Smooth muscle cell (in vitro differentiated cells): ENCODE data around the gene ASTN1. TPM values are rescaled to one million over a fixed set of nuclear protein-coding genes. Genes with fewer than 3 reads are reported as not detected.
A peak's percentile ranks its signal among the peaks of the same experiment; 100 is the strongest.

ENCODE experiments used
- DNase-seq: peaks from one replicate; lab custom pipeline; 2025; ENCODE audit not compliant: unreplicated experiment; lab: John Stamatoyannopoulos, UW
- H2AFZ ChIP-seq: fragments of 200-600 bp; sonication (generic); 2 replicates; pipeline ENCODE4 v1.6.0; 2016; ENCODE audit warnings: antibody characterized with exemption, low read depth, mild to moderate bottlenecking
- H3F3A ChIP-seq: fragments of 200-600 bp; sonication (generic); 2 replicates; pipeline ENCODE4 v1.6.0; 2017; ENCODE audit warnings: antibody characterized with exemption, low read depth
- H3K27ac ChIP-seq: fragments of 200-600 bp; sonication (generic); 2 replicates; pipeline ENCODE4 v1.5.1; 2016; ENCODE audit warnings: low read depth, mild to moderate bottlenecking
- H3K27me3 ChIP-seq: fragments of 200-600 bp; sonication (generic); 2 replicates; pipeline ENCODE4 v1.6.1; 2016; ENCODE audit warnings: low read depth, mild to moderate bottlenecking
- H3K36me3 ChIP-seq: fragments of 200-600 bp; sonication (generic); 2 replicates; pipeline ENCODE4 v1.5.1; 2016; ENCODE audit warnings: low read depth
- H3K4me1 ChIP-seq: fragments of 200-600 bp; sonication (generic); 2 replicates; pipeline ENCODE4 v1.5.1; 2016; ENCODE audit warnings: low read depth
- H3K4me2 ChIP-seq: fragments of 200-600 bp; sonication (generic); 2 replicates; pipeline ENCODE4 v1.6.0; 2016; ENCODE audit warnings: mild to moderate bottlenecking
- H3K4me3 ChIP-seq: fragments of 200-600 bp; sonication (generic); 2 replicates; pipeline ENCODE4 v1.5.1; 2016; ENCODE audit warnings: mild to moderate bottlenecking
- H3K79me2 ChIP-seq: fragments of 200-600 bp; sonication (generic); 2 replicates; pipeline ENCODE4 v1.6.0; 2016; ENCODE audit warnings: low read depth, mild to moderate bottlenecking
- H3K9ac ChIP-seq: fragments of 200-600 bp; sonication (generic); 2 replicates; pipeline ENCODE4 v1.6.0; 2016; ENCODE audit warnings: low read depth
- H3K9me3 ChIP-seq: fragments of 200-600 bp; sonication (generic); replicated peaks from 2 replicates; pipeline ENCODE4 v1.5.1; 2016; ENCODE audit warnings: low read depth
- H4K20me1 ChIP-seq: fragments of 200-600 bp; sonication (generic); 2 replicates; pipeline ENCODE4 v1.6.0; 2016; ENCODE audit warnings: low read depth
- CTCF ChIP-seq: fragments of 200-600 bp; sonication (generic); IDR thresholded peaks from 2 replicates; pipeline ENCODE4 v1.5.1; 2017; ENCODE audit warnings: borderline replicate concordance, mild to moderate bottlenecking, antibody characterized with exemption; ENCODE audit not compliant: insufficient read depth, poor library complexity, severe bottlenecking
- WGBS: methylation state at CpG from one replicate; pipeline ENCODE4 v1.1.7; 2016; ENCODE audit warnings: low lambda C conversion rate; 5-methylcytosine and 5-hydroxymethylcytosine counted together
- polyA plus RNA-seq: library from polyadenylated mRNA; unstranded; fragments of >200 nt; fragmentation: Nextera tagmentation; extraction: Ambion mirVana; gene quantifications from 2 replicates; pipeline ENCODE4 v1.2.1, GENCODE V29; 2016
- total RNA-seq: library from RNA; depleted of rRNA; stranded (reverse); fragments of >200 nt; gene quantifications from 2 replicates; pipeline ENCODE4 v1.2.3, GENCODE V29; 2014

The ASTN1 gene
- total and polyA plus RNA-seq, 2 experiments from 2014 or later = 0.04 TPM; not detected in 1

DNA sequence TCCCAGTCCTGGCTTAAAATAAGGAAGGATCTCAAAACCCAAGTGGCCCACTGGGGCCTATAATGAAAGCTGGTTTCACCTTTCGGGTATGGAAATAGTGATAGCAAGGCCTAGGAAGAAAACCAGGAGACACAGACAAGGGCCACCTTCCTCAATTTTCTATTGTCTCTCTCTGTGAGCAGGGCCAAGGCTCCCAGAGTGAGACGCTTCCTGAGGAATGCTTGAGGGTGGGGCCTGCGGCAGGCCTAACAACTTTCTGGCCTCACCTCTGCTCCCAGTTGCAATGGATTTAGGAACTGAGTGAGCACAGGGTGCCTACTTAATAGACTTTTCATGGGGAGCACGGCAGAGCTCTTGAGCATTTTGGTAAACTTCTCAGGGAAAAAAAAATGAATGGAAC, 300.9 kb downstream of the ASTN1 start:
- no peak for DNase-seq
- Histone ChIP-seq H4K20me1 (no peaks in the 10 kb centered on the region), H3K4me2 (no peak overlapping the region), H3K27ac (no peak overlapping the region), H3K27me3 (peaks cover 6% of the 10 kb centered on the region), H3K4me1 (no peaks in the 10 kb centered on the region), H2AFZ (no peak overlapping the region), H3F3A (no peaks in the 10 kb centered on the region), H3K9me3 (no peaks in the 10 kb centered on the region), H3K9ac (no peak overlapping the region), H3K4me3 (no peak overlapping the region), H3K79me2 (no peaks in the 10 kb centered on the region), H3K36me3 (no peaks in the 10 kb centered on the region)
- 76% methylated on average over 4 of the region's 4 CpGs for WGBS
- no peak for TF ChIP-seq CTCF

GRCh38 chr1:176858433-176858916, 306.0 kb downstream of the ASTN1 start:
- H3K9me3 ChIP-seq = no peaks in the 10 kb centered on the region
- peak overlapping the region; percentile 74 for H3K9ac ChIP-seq
- H3K36me3 ChIP-seq = no peaks in the 10 kb centered on the region
- WGBS = 49% methylated on average over 4 of the region's 4 CpGs
- H3F3A ChIP-seq = no peaks in the 10 kb centered on the region
- no peak for TF ChIP-seq CTCF
- no peak overlapping the region for H3K4me3 ChIP-seq
- H4K20me1 ChIP-seq = no peaks in the 10 kb centered on the region
- H3K27ac ChIP-seq = peak overlapping the region; percentile 86
- H2AFZ ChIP-seq = no peak overlapping the region
- no peaks in the 10 kb centered on the region for H3K4me1 ChIP-seq
- no peak for DNase-seq
- no peaks in the 10 kb centered on the region for H3K79me2 ChIP-seq
- no peak overlapping the region for H3K4me2 ChIP-seq
- H3K27me3 ChIP-seq = peaks cover 7% of the 10 kb centered on the region

DNA sequence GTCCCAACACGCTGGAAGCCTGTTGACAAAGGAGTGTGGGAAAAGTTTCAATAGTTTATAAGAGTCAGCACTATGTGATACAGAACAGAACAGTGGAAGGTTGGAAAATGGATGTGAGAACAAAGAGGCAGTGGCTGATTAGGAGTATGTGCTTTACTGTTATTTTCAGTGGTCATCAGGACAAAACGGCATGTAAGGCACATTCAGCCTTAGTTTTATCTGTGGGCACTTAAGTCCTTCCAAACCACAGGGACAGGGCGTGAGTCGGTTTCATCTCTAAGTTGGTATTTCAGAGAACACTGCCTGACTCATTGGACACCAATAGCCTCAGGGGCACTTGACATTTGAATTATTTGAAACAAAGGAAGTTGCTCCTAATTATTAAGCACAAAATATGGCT, 306.9 kb downstream of the ASTN1 start:
- peak overlapping the region; percentile 86 for H3K27ac ChIP-seq
- H3K9ac ChIP-seq = peak overlapping the region; percentile 74
- peak overlapping the region; percentile 51 for H3K4me2 ChIP-seq
- H3K79me2 ChIP-seq = no peaks in the 10 kb centered on the region
- 40% methylated on average over 4 of the region's 4 CpGs for WGBS
- H3K4me1 ChIP-seq = no peaks in the 10 kb centered on the region
- no peaks in the 10 kb centered on the region for H4K20me1 ChIP-seq
- peaks cover 7% of the 10 kb centered on the region for H3K27me3 ChIP-seq
- no peak for DNase-seq
- H3K4me3 ChIP-seq = no peak overlapping the region
- H3K9me3 ChIP-seq = no peaks in the 10 kb centered on the region
- no peaks in the 10 kb centered on the region for H3K36me3 ChIP-seq
- TF ChIP-seq CTCF = no peak
- no peak overlapping the region for H2AFZ ChIP-seq
- no peaks in the 10 kb centered on the region for H3F3A ChIP-seq
